Stimulated activated CD4-positive, alpha-beta T cell treated with anti-CD3 and anti-CD28 coated beads, Interleukin-4, amount 100 ng/mL, for 1 hour (primary cell): ENCODE data around the gene KLHL30.
"Not testable (repeated sequence)": the region's sequence is repeated elsewhere in the genome, so short reads cannot be mapped to it uniquely, and the experiment has no call there.

Experiments
- DNase-seq: peaks from one replicate; pipeline ENCODE4 v3.0.0-alpha.2; 2020

The KLHL30 gene

GRCh38 chr2:238103465-238104225 is 34.8 kb upstream of the KLHL30 start:
- no peak for DNase-seq

- no peak for DNase-seq
Measured at GRCh38 chr2:238104226-238104690, 34.2 kb upstream of the KLHL30 start.

GRCh38 chr2:238104691-238105371 is 33.6 kb upstream of the KLHL30 start:
- no peak for DNase-seq

- DNase-seq = no peak
Measured at GRCh38 chr2:238105506-238106338, 32.7 kb upstream of the KLHL30 start.

GRCh38 chr2:238106339-238106697 is 32.1 kb upstream of the KLHL30 start:
- DNase-seq = no peak

GRCh38 chr2:238106698-238107524 is 31.6 kb upstream of the KLHL30 start:
- DNase-seq = no peak

GRCh38 chr2:238107525-238108422 is 30.7 kb upstream of the KLHL30 start:
- no peak for DNase-seq

GRCh38 chr2:238108423-238109183 is 29.9 kb upstream of the KLHL30 start:
- DNase-seq = no peak

- no peak for DNase-seq
Measured at GRCh38 chr2:238113611-238114010, 24.9 kb upstream of the KLHL30 start.

- DNase-seq = no peak
Measured at GRCh38 chr2:238114331-238114841, 24.1 kb upstream of the KLHL30 start.

GRCh38 chr2:238114851-238115660 is 23.4 kb upstream of the KLHL30 start:
- DNase-seq = peak; percentile 1

- DNase-seq = not testable (repeated sequence)
Measured at GRCh38 chr2:238115709-238116108, 22.8 kb upstream of the KLHL30 start.

GRCh38 chr2:238116298-238117198 is 21.9 kb upstream of the KLHL30 start:
- no peak for DNase-seq

GRCh38 chr2:238117199-238118154 is 21.0 kb upstream of the KLHL30 start:
- DNase-seq = no peak

- no peak for DNase-seq
Measured at GRCh38 chr2:238119756-238120462, 18.6 kb upstream of the KLHL30 start.

- no peak for DNase-seq
Measured at GRCh38 chr2:238120463-238121298, 17.8 kb upstream of the KLHL30 start.
